Adipocyte (in vitro differentiated cells): Measurements from ENCODE around the gene SLK.

Source experiments
- DNase-seq: peaks from one replicate; pipeline ENCODE4 v3.0.0-alpha.2; 2015; ENCODE audit warnings: low read depth
- H3K27me3 ChIP-seq: replicated peaks from 2 replicates; pipeline ENCODE4 v1.7.0; 2013; ENCODE audit warnings: mild to moderate bottlenecking, low read length, moderate library complexity; ENCODE audit not compliant: control insufficient read depth, insufficient read depth
- H3K36me3 ChIP-seq: 2 replicates; pipeline ENCODE4 v1.7.0; 2013; ENCODE audit warnings: low read length, mild to moderate bottlenecking, moderate library complexity; ENCODE audit not compliant: control insufficient read depth, insufficient read depth, severe bottlenecking
- H3K4me1 ChIP-seq: 2 replicates; pipeline ENCODE4 v1.7.0; 2013; ENCODE audit warnings: mild to moderate bottlenecking, low read length, moderate library complexity; ENCODE audit not compliant: control insufficient read depth, insufficient read depth
- H3K4me3 ChIP-seq: 2 replicates; pipeline ENCODE4 v1.7.0; 2013; ENCODE audit warnings: mild to moderate bottlenecking, low read length, moderate library complexity
- H3K9ac ChIP-seq: 2 replicates; pipeline ENCODE4 v1.7.0; 2013; ENCODE audit warnings: mild to moderate bottlenecking, low read length, moderate library complexity
- H3K9me3 ChIP-seq: 2 replicates; pipeline ENCODE4 v1.7.0; 2013; ENCODE audit warnings: mild to moderate bottlenecking, low read length, moderate library complexity; ENCODE audit not compliant: control insufficient read depth

Gene SLK

DNA sequence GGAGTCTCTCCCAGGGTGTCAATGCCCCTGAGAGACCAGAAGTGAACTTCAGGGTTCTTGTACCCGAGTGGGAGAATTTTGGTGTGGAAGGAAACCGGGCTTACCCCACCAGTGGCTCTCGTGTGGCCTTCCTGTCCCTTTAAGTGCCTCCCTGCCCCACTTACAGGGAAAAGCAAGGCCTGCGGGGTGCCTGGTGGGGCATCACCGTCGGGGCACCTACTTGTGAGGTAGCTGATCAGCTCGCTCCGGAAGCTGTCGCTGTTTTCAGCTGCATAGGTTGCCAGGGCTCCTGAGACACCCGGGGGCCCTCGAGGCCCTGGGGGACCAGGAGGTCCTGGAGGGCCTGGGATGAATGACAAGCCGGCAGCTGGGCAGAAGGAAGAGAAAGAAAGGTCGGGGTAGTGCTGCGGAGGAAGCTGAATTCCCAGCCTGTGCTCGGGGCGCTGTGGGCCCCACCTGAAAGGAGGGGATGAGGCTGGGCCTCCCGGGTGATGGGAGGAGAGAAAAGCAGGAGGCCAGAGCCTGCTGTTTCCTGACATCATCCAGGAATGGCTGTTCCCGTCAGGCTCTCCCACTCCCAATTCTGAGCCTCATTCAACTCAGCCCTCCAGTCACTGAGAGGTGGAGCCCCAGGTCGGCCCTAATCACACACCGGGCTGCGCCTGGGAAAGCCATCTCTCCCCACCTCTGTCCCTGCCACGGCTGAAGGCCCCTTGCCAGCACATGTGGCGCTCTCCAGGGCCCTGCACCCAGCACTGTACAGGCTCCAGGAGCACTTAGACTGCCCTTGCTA is 67.7 kb downstream of the SLK start:
- no peaks in the 10 kb centered on the region for H3K27me3 ChIP-seq
- DNase-seq: no peak
- H3K9me3 ChIP-seq: no peaks in the 10 kb centered on the region
- peaks cover 7% of the 10 kb centered on the region for H3K36me3 ChIP-seq
- H3K4me3 ChIP-seq: no peak overlapping the region
- H3K9ac ChIP-seq: no peak overlapping the region
- H3K4me1 ChIP-seq: no peaks in the 10 kb centered on the region

DNA sequence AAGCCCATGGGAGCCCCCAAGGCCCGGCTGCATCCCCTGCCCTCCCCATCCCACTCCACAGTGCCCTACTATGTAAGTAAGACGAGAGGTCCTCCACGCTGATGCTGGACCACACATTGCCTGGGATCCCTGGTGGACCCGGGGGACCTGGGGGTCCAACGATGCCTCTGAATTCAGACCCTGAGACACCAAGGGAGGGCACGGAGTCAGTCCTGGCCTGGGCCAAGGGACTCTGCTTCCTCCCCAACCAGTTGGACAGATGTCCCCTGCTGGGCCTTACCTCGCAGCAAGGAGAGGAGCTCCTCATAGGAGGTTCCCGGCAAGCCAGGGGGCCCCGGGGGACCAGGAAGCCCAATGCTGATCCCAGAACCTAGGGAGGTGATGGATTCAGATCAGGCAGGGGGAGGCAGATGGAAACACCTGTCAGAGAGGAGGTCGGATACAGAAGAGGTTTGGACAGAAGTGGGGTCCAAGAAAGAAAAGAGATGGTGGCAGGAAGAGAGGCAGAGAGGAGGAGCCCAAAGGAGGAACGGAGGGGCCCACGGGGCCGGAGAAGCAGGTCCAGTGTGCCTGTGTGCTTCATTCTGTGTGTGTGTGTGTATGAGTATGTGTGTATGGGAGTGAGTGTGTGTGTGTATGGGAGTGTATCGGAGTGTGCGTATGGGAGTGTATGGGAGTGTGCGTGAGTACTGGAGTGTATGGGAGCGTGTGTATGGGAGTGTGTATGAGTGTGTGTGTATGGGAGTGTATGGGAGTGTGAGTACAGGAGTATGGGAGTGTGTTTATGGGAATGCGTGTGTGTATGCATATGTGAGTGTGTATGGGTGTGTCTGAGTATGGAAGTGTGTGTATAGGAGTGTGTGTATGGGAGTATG is 68.5 kb downstream of the SLK start:
- no peaks in the 10 kb centered on the region for H3K9me3 ChIP-seq
- H3K36me3 ChIP-seq: peaks cover 7% of the 10 kb centered on the region
- no peak overlapping the region for H3K4me3 ChIP-seq
- DNase-seq: no peak
- no peak overlapping the region for H3K9ac ChIP-seq
- H3K4me1 ChIP-seq: no peaks in the 10 kb centered on the region
- H3K27me3 ChIP-seq: no peaks in the 10 kb centered on the region

DNA sequence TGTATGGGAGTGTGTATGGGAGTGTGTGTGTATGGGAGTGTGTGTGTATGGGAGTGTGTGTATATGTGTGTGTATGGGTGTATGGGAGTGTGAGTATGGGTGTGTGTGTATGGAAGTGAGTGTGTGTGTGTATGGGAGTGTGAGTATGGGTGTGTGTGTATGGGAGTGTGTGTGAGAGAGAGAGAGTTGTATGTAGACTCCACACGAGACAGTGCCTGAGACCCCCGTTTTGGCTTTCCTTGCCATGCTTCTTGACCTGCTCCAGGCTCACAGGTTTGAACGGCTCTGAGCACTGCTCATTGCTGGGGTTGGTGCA is 69.1 kb downstream of the SLK start:
- Histone ChIP-seq H3K9ac (no peak overlapping the region), H3K4me3 (no peak overlapping the region), H3K27me3 (no peaks in the 10 kb centered on the region), H3K4me1 (no peaks in the 10 kb centered on the region), H3K36me3 (peaks cover 7% of the 10 kb centered on the region), H3K9me3 (no peaks in the 10 kb centered on the region)
- DNase-seq: no peak

DNA sequence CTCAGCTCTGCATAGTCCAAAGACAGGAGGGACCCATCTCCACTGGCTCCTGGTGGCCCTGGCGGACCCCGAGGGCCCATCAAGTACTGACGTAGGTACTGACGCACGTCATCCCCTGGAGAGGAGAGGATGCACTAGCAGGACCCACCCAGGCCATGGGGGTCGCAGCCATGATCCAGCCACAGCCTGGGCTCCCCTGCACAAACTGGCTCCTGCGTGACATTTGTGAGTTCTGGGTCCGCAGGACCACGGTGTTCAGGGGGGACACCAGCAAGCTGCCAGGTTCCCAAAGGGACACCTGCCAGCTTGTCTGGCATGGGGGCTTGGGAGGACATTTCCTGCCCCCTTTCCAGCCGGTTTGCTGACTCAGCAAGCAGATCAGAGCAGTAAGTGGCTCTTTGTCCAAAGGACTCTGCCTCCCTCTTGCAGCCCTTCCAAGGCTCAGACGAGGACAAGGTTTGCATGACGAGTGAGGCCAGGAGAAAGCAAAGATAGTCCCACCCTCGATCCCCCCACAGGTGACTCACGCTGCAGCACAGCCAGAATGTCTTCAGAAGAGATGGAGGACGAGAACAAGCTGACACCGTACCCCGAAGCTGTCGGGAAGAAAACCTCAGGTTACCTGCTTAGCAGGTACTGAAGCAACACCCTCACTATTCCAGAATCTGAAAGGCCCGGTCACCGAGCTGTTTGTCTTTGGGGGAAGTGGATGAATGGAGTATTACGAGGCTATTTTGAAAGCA is 69.7 kb downstream of the SLK start:
- H3K36me3 ChIP-seq: peaks cover 7% of the 10 kb centered on the region
- no peaks in the 10 kb centered on the region for H3K9me3 ChIP-seq
- no peak overlapping the region for H3K9ac ChIP-seq
- no peak for DNase-seq
- no peaks in the 10 kb centered on the region for H3K27me3 ChIP-seq
- H3K4me1 ChIP-seq: no peaks in the 10 kb centered on the region
- H3K4me3 ChIP-seq: no peak overlapping the region

DNA sequence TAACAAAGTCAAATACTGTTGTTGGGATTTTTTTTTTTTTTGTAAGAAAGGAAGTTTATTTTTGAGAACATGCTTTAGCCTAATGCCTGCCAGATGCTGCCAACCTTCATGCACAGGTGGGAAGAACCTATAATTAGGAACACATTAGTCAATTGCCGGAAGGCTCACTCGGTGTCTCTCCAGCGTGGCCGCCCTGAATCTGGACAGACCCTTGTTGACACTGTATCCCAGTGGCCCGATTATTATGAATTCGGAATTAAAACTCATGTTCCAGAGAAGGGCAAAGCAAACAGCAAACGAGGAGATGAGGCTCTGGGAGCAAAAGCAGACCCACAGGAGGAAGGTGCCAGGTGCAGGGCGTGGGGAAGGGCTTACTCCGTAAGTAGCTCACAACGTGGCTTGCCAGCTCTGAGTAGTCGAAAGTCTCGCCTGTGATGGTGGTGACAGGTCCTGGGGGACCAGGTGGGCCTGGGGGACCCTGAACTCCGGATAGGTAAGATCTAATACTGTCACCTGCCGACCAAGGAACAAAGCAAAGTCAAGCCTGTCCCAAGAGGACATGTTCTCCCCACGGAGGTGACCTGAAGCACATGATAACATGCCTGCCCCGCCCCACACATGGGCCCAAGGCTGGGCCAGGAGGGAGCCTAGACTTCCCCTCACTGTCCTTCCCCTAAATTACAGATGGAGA is 70.5 kb downstream of the SLK start:
- no peak overlapping the region for H3K4me3 ChIP-seq
- no peaks in the 10 kb centered on the region for H3K27me3 ChIP-seq
- no peaks in the 10 kb centered on the region for H3K9me3 ChIP-seq
- DNase-seq: no peak
- peaks cover 5% of the 10 kb centered on the region for H3K36me3 ChIP-seq
- H3K4me1 ChIP-seq: no peaks in the 10 kb centered on the region
- H3K9ac ChIP-seq: no peak overlapping the region

DNA sequence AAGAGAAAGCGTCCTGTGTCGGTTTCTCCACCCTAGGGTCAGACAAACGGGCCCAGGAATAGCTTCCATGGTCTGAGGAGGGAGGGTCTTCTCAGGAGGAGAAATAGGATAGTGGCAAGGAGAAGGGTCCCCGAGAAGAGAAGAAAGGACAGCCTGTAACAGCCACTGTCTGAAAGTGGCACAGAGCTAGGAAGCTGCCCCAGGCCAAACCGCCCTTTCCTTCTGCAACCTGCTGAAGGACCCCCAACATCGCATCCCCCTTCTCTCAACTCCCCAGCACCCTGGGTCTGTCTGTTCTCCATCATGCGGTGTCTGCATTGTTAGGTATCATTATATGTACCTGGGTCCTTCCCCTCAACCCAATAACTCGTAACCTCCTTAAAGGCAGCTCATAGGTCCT is 71.6 kb downstream of the SLK start:
- Histone ChIP-seq H3K27me3 (no peaks in the 10 kb centered on the region), H3K36me3 (no peaks in the 10 kb centered on the region), H3K4me3 (no peak overlapping the region), H3K4me1 (no peaks in the 10 kb centered on the region), H3K9ac (no peak overlapping the region), H3K9me3 (no peaks in the 10 kb centered on the region)
- DNase-seq: no peak

DNA sequence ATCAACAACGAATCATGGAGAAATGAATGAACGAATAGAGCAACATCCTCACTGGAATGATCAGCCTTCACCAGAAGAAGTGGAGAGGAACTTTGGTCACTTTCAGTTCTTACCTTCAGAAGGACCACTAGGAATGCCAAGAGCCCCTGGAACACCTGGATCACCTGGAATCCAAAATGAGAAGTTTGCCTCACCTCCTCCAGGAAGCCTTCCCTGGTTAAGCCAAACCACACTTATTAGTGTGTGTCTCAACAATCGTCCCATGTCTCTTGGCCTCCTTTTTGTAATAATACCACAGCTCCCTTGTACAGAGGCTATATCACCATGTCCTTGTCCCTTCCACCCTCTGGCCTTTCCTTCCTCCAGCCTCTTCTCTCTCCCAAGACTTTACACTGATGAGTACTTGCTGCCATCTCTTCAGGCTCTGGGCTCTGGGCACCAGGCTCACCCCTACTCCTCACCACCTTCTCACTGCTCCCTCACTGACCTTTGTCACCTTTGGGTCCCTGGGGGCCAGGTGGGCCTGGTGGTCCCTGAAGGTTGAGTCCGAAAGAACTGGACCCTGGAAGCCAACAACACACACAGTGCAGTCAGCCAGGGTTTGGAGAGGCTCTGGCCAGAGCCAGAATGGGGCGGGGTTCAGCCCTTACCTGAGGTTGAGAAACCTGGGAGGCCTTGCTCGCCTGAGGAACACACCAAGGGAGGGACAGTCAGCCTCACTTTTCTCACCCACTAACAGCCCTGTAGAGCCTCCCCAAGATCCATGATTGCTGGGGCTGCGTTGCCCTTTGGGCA is 72.2 kb downstream of the SLK start:
- Histone ChIP-seq H3K9me3 (no peaks in the 10 kb centered on the region), H3K9ac (no peak overlapping the region), H3K36me3 (no peaks in the 10 kb centered on the region), H3K4me1 (no peaks in the 10 kb centered on the region), H3K4me3 (no peak overlapping the region), H3K27me3 (no peaks in the 10 kb centered on the region)
- DNase-seq: no peak

DNA sequence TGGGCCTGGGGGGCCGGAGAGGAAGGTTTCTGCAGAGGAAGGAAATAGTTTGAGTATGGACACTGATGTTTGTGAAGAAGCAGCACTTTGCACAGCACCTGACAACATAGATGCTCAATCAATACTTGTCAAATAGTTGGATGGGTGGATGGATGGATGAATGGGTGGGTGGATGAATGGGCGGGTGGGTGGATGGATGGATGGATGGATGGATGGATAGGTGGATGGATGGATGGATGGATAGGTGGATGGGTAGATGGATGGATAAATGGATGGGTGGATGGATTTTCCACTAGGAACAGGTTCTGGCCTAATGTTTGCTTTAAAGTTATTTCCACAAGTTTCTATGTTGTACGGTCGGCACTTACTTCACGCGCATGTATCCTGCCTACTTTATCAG is 73.4 kb downstream of the SLK start:
- Histone ChIP-seq H3K9ac (no peak overlapping the region), H3K36me3 (no peaks in the 10 kb centered on the region), H3K4me3 (no peak overlapping the region), H3K27me3 (no peaks in the 10 kb centered on the region), H3K9me3 (no peaks in the 10 kb centered on the region), H3K4me1 (no peaks in the 10 kb centered on the region)
- DNase-seq: no peak

DNA sequence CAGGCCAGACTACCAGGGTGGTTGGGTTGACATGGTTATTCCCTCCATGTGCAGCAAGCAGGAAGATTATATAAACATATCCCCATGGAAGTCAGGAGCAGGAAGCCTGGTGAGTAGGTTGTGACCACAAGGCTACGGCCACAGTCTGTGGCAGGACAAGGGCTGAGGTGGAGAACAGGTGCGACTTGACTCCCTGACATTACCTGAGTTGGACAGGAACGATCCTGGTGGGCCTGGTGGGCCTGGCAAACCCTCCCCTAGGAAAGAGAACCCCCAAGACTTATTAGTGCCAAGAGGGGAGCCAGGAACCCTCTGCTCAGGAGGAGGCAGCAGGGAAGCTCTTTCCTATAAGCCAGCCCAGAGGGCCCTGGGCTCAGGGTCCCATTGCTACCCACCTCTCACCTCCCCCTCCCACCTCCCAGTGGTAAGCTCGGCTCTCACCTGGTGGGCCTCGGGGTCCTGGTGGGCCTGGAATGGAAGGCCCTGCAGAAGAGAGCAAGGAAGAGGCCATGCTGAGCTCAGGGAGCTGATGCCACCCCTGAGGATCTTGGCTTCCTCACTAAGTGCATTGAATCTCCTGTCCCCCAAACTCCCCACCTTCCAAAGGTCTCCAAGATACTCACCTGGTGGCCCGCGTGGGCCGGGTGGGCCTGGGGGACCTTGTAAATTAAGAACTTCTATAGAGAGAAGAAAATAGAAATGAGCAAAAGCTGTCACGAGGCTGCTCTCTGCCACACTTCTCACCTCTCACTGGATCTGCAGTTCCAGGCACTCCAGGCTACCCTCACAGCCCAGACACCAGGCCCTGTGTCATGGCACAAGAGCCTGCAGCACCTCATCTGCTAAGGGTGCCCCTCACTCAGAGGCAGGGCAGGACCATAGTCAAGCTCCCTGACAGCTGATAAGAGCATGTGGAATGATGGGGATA is 74.2 kb downstream of the SLK start:
- Histone ChIP-seq H3K9me3 (no peaks in the 10 kb centered on the region), H3K4me1 (no peaks in the 10 kb centered on the region), H3K27me3 (no peaks in the 10 kb centered on the region), H3K4me3 (no peak overlapping the region), H3K36me3 (no peaks in the 10 kb centered on the region), H3K9ac (no peak overlapping the region)
- DNase-seq: no peak
